ENCODE data around the gene MFN2.
A peak's percentile ranks its signal among the peaks of the same experiment; 100 is the strongest.

GRCh38 chr1:12047120-12047876 lies 67.1 kb downstream of the MFN2 start:
- no peak for TF ChIP-seq ZNF341 (tag by site-specific recombination; IDR thresholded peaks at IDR 0.05; ENCODE audit: low read depth)
- TF ChIP-seq ZNF274 (IDR thresholded peaks at IDR 0.05; ENCODE audit: low read length) = no peak
- TF ChIP-seq ZNF274 (tag by site-specific recombination; IDR thresholded peaks at IDR 0.05; ENCODE audit: borderline replicate concordance) = no peak
- TF ChIP-seq CTCF (tag by site-specific recombination; IDR thresholded peaks at IDR 0.05) = no peak
- no peak for TF ChIP-seq ZNF248 (tag by site-specific recombination; IDR thresholded peaks at IDR 0.05)
- TF ChIP-seq SCRT1 (tag by site-specific recombination; IDR thresholded peaks at IDR 0.05; ENCODE audit: borderline replicate concordance) = no peak
- TF ChIP-seq ZNF629 (tag by site-specific recombination; IDR thresholded peaks at IDR 0.05) = 0 out of 2 replicates have a peak, but pooled peaks have one; percentile 40
- TF ChIP-seq KLF9 (tag by site-specific recombination; IDR thresholded peaks at IDR 0.05; ENCODE audit: low read depth) = no peak
- TF ChIP-seq ZNF24 (tag by site-specific recombination; IDR thresholded peaks at IDR 0.05) = no peak
- no peak for TF ChIP-seq REST (tag by site-specific recombination; IDR thresholded peaks at IDR 0.05)
- no peak for TF ChIP-seq ZBTB20 (tag by site-specific recombination; IDR thresholded peaks at IDR 0.05)
- no peak for TF ChIP-seq ZNF121 (tag by site-specific recombination; IDR thresholded peaks at IDR 0.05)
- no peak for TF ChIP-seq ZNF335 (tag by site-specific recombination; conservative IDR thresholded peaks at IDR 0.05)
- TF ChIP-seq ZNF112 (tag by site-specific recombination; IDR thresholded peaks at IDR 0.05) = no peak
